Ishikawa (cell line): Measurements from ENCODE around the gene ARAP1.

Experiments used
- CEBPB ChIP-seq: IDR thresholded peaks from 2 replicates; pipeline ENCODE4 v1.6.1; 2012
- CREB1 ChIP-seq: IDR thresholded peaks from 2 replicates; pipeline ENCODE4 v1.6.1; 2012; ENCODE audit warnings: low read depth
- EGR1 ChIP-seq: IDR thresholded peaks from 2 replicates; pipeline ENCODE4 v1.6.1; 2012
- EP300 ChIP-seq: IDR thresholded peaks from 2 replicates; pipeline ENCODE4 v1.6.1; 2012; ENCODE audit warnings: borderline replicate concordance
- NFIC ChIP-seq: IDR thresholded peaks from 2 replicates; pipeline ENCODE4 v1.6.1; 2012
- RAD21 ChIP-seq: IDR thresholded peaks from 2 replicates; pipeline ENCODE4 v1.6.1; 2012; ENCODE audit warnings: low read depth
- TAF1 ChIP-seq: IDR thresholded peaks from 2 replicates; pipeline ENCODE4 v1.6.1; 2012; ENCODE audit warnings: low read depth, mild to moderate bottlenecking
- TEAD4 ChIP-seq: IDR thresholded peaks from 2 replicates; pipeline ENCODE4 v1.6.1; 2012
- ZBTB7A ChIP-seq: IDR thresholded peaks from 2 replicates; pipeline ENCODE4 v1.6.1; 2012; ENCODE audit warnings: low read depth
- TF ChIP-seq, protein P1 (sequence below): IDR thresholded peaks from 2 replicates; pipeline ENCODE4 v1.6.1; 2012; ENCODE audit warnings: low read depth, mild to moderate bottlenecking
- TF ChIP-seq, protein P2 (sequence below): IDR thresholded peaks from 2 replicates; pipeline ENCODE4 v1.6.1; 2012
- TF ChIP-seq, protein P3 (sequence below): IDR thresholded peaks from 2 replicates; pipeline ENCODE4 v1.6.1; 2012

DNA sequence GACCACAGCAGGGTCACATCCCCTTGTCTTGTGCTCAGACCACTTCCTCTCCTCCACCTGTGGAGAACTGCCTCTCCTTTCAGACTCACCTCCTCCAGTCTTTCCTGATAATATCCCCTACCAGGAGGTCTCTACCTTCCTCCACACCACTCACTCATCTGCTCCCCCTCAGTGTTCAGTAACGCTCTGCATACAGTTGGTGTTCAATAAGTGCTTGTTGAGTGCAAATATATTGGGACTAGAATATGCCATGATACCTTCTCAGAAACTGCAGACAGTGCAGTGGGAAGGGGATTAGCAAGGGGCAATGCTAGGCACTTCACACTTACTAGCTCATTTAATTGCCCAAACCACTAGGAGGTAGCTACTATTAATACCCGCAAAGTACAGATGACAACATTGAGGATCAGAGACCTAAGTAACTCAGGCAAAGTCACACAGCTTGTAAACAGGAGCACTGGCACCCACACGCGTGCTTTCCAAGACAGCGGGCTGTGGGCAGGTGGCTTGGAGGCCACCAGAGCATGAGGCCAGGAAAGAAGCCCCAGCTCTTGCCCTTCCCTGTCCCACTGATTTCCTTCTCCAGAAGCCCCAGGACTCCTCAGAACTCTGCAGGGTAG, 69.9 kb downstream of the ARAP1 start:
- TF ChIP-seq EP300 (no peak), TEAD4 (no peak), CEBPB (no peak), RAD21 (no peak), NFIC (no peak), ZBTB7A (no peak), TAF1 (no peak), CREB1 (no peak), EGR1 (no peak)
- TF ChIP-seq, protein P1, sequence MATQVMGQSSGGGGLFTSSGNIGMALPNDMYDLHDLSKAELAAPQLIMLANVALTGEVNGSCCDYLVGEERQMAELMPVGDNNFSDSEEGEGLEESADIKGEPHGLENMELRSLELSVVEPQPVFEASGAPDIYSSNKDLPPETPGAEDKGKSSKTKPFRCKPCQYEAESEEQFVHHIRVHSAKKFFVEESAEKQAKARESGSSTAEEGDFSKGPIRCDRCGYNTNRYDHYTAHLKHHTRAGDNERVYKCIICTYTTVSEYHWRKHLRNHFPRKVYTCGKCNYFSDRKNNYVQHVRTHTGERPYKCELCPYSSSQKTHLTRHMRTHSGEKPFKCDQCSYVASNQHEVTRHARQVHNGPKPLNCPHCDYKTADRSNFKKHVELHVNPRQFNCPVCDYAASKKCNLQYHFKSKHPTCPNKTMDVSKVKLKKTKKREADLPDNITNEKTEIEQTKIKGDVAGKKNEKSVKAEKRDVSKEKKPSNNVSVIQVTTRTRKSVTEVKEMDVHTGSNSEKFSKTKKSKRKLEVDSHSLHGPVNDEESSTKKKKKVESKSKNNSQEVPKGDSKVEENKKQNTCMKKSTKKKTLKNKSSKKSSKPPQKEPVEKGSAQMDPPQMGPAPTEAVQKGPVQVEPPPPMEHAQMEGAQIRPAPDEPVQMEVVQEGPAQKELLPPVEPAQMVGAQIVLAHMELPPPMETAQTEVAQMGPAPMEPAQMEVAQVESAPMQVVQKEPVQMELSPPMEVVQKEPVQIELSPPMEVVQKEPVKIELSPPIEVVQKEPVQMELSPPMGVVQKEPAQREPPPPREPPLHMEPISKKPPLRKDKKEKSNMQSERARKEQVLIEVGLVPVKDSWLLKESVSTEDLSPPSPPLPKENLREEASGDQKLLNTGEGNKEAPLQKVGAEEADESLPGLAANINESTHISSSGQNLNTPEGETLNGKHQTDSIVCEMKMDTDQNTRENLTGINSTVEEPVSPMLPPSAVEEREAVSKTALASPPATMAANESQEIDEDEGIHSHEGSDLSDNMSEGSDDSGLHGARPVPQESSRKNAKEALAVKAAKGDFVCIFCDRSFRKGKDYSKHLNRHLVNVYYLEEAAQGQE: no peak
- TF ChIP-seq, protein P2, sequence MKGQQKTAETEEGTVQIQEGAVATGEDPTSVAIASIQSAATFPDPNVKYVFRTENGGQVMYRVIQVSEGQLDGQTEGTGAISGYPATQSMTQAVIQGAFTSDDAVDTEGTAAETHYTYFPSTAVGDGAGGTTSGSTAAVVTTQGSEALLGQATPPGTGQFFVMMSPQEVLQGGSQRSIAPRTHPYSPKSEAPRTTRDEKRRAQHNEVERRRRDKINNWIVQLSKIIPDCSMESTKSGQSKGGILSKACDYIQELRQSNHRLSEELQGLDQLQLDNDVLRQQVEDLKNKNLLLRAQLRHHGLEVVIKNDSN: no peak
- TF ChIP-seq, protein P3, sequence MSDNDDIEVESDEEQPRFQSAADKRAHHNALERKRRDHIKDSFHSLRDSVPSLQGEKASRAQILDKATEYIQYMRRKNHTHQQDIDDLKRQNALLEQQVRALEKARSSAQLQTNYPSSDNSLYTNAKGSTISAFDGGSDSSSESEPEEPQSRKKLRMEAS: no peak
